Measurements from ENCODE around the gene SLC44A1.
A peak's percentile ranks its signal among the peaks of the same experiment; 100 is the strongest.

The SLC44A1 gene

DNA sequence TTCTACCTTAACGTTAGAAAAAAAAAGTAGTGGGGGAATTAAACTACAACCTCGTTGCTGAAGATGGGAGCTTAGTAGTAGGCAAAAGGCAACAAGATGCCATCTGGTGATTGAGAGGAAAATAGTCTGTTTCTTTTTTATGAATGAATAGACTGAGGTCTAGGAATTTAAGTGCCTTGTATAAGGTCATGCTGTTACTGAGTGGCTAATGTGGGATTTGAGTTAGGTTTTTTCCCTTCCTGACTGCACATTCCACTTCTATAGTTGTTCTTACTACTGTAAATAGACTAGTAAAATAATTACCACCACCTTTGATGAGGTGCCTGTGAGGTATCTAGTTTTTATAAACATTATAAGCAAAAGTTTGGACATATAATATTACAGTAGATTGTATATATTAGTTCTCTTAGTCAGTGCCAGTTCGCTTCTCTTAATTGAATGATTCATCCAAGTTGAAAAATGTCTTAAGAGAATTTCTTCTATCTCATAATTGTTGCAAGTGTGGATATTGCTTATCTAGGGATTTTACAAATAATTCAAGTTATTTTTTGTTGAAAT lies 222.5 kb downstream of the SLC44A1 start:
- DNase-seq (ENCODE audit: low read depth, low spot score): no peak

DNA sequence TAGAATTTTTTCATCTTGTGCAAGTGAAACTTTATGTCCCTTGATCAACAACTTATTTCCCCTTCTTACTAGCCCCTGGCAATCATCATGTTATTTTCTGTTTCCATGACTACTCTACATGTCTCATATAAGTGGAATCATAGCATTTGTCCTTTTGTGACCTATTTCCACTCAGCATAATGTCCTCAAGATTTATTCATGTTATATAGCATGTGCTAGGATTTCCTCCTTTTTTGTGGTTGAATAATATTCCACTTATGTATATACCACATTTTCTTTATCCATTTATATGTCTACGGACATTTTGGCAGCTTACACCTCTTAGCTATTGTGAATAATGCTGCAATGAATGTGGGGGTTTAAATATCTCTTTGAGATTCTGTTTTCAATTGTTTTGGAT lies 224.4 kb downstream of the SLC44A1 start:
- no peak for DNase-seq (ENCODE audit: low read depth, low spot score)

DNA sequence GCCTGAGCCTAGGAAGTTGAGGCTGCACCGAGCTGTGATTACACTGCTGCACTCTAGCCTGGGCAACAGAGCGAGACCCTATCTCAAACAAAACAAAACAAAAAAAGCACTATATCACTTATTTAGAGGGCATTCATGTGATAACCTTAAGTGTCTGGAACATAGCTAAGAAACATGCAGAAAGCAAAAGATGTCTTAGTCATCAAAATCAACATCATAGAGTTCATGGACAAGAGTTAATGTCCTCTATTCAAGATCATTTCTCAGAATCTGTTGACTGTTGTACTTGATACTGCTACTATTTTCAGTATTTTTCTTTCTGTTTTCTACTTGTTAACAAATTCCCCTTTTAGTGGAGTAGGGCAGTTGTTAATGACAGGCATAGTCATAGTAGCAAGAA lies 228.8 kb downstream of the SLC44A1 start:
- no peak for DNase-seq (ENCODE audit: low read depth, low spot score)

DNA sequence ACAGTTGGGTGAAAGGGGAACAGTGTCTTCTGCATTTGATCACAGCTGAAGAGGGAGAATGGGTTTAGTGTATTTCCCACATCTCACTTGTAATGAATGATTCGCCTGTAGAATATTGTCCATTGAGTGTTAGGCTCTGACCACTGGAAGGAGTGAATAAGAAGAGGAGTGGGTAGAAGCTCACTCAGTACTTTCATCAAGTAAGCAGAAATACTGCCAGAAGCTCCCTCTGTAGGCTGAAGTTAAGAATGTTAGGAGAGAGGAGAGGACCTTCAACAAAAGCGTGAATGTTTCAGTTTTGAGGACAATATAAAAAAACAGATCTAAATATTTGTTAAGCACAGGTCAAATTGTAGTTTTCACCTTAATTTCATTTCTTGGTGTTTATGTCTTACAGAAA lies 230.9 kb downstream of the SLC44A1 start:
- DNase-seq (ENCODE audit: low read depth, low spot score): peak; percentile 51

DNA sequence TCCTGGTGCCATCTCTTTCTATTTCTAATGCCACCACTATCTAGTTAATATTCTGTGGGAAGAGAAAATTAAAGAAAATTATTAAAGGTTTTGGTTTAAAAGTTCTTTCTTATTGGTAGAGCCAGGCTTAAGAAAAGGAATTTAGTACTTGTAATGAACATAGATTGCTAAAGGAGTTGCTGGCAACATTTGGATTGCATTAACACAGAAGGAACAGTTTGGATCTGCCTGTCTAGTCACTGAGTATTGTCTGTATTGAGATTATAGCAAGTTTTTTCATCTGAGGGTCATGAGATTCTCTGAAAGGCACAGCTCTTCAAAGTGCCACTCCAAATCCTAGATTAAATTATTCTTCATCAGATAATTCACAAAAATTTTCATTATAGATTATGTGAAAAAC lies 235.4 kb downstream of the SLC44A1 start:
- DNase-seq (ENCODE audit: low read depth, low spot score): no peak

DNA sequence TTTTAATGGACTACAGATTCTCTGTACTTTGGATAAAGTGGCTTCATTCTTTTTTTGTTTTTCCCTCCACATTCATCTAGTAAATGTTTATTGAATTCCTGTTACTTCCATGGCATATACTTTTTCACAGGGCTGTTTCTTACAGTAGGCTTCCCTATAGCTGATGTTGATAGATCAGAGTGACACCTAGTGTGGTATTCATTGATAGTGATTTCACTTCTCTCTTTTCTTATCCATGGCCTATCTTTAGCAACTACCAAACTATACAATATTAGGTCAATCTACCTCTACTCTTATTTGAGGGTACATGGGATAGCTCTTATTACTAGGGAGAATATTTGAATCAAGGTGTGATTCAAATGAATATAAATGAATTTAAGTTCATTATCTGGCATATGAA lies 239.2 kb downstream of the SLC44A1 start:
- DNase-seq (ENCODE audit: low read depth, low spot score): no peak

DNA sequence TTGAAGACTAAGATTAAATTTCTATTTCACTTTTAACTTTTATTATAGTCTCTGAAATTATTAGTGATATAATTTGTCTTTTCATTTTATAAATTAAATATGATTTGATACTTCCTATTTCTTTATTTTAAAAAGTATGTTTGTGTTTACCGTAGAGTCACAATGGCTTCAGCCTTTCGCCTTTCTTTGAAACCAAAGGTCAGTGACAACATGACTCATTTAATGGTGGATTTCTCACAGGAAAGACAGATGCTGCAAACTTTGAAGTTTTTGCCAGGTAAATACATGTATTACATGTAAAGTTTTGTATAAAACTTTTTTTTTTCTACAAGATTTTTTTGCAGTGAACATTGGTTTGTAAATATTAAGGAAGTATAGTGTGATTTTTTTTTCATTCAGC lies 239.8 kb downstream of the SLC44A1 start:
- DNase-seq (ENCODE audit: low read depth, low spot score): no peak

DNA sequence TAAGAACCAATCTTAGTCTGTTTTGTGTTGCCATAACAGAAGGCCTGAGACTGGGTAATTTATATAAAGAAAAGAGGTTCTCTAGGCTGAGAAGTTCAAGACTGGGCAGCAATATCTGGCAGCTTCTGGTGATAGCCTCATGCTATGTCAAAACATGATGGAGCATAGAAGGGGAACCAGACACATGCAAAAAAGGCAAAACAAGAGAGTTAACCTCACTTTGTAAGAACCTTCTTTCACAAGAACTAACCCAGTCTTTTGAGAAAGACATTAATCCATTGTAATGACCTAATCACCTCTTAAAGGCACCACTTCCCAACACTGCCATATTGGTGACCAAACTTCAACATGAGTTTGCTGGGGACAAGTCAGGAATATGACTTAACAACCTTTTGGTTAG lies 240.7 kb downstream of the SLC44A1 start:
- no peak for DNase-seq (ENCODE audit: low read depth, low spot score)

Measured in astrocyte of the hippocampus (primary cell).